Nephron progenitor cell (in vitro differentiated cells): ENCODE measurements around the gene GLTP.

Experiments used
- DNase-seq: peaks from one replicate; pipeline ENCODE4 v3.0.0; 2021
- H3K27ac Mint-ChIP-seq: 2 replicates; pipeline ENCODE4 v1.8.0; 2021; ENCODE audit warnings: mild to moderate bottlenecking, moderate library complexity, mixed read lengths
- H3K27me3 Mint-ChIP-seq: 2 replicates; pipeline ENCODE4 v1.8.0; 2021; ENCODE audit warnings: mild to moderate bottlenecking, low read depth, mixed read lengths; ENCODE audit not compliant: poor library complexity
- H3K36me3 Mint-ChIP-seq: 2 replicates; pipeline ENCODE4 v1.8.0; 2021; ENCODE audit warnings: low read depth, mixed read lengths
- H3K4me1 Mint-ChIP-seq: 2 replicates; pipeline ENCODE4 v1.8.0; 2021; ENCODE audit warnings: mixed read lengths
- H3K4me3 Mint-ChIP-seq: 2 replicates; pipeline ENCODE4 v1.8.0; 2021; ENCODE audit warnings: mild to moderate bottlenecking, moderate library complexity, mixed read lengths
- H3K9me3 Mint-ChIP-seq: 2 replicates; pipeline ENCODE4 v1.8.0; 2021; ENCODE audit warnings: mild to moderate bottlenecking, moderate library complexity, mixed read lengths
- CTCF ChIP-seq: fragments of 200-600 bp; sonication (generic); IDR thresholded peaks from 2 replicates; pipeline ENCODE4 v1.5.0; 2021; ENCODE audit warnings: antibody characterized with exemption

The GLTP gene

GRCh38 chr12:109879351-109880042 is 844 bp downstream of the GLTP start:
- TF ChIP-seq CTCF = no peak
- Mint-ChIP-seq H3K4me1 (peaks cover 55% of the 10 kb centered on the region), H3K9me3 (no peaks in the 10 kb centered on the region), H3K4me3 (peak overlapping the region; percentile 97), H3K27me3 (peaks cover 15% of the 10 kb centered on the region), H3K27ac (no peak overlapping the region), H3K36me3 (no peaks in the 10 kb centered on the region)
- DNase-seq = no peak

GRCh38 chr12:109878749-109879148 is 1.6 kb downstream of the GLTP start:
- Mint-ChIP-seq H3K27me3 (peaks cover 15% of the 10 kb centered on the region), H3K27ac (no peak overlapping the region), H3K4me3 (peak overlapping the region; percentile 97), H3K9me3 (no peaks in the 10 kb centered on the region), H3K4me1 (peaks cover 55% of the 10 kb centered on the region), H3K36me3 (no peaks in the 10 kb centered on the region)
- TF ChIP-seq CTCF = no peak
- no peak for DNase-seq

- Mint-ChIP-seq H3K36me3 (no peaks in the 10 kb centered on the region), H3K4me3 (peak overlapping the region; percentile 97), H3K27ac (no peak overlapping the region), H3K4me1 (peaks cover 55% of the 10 kb centered on the region), H3K9me3 (no peaks in the 10 kb centered on the region), H3K27me3 (peaks cover 15% of the 10 kb centered on the region)
- DNase-seq = no peak
- no peak for TF ChIP-seq CTCF
Measured at GRCh38 chr12:109878247-109878625, 2.1 kb downstream of the GLTP start.

GRCh38 chr12:109877504-109878246 is 2.7 kb downstream of the GLTP start:
- Mint-ChIP-seq H3K27me3 (peaks cover 18% of the 10 kb centered on the region), H3K27ac (no peak overlapping the region), H3K4me1 (peaks cover 55% of the 10 kb centered on the region), H3K36me3 (no peaks in the 10 kb centered on the region), H3K9me3 (no peaks in the 10 kb centered on the region), H3K4me3 (peak overlapping the region; percentile 97)
- DNase-seq = no peak
- no peak for TF ChIP-seq CTCF

- Mint-ChIP-seq H3K27ac (no peak overlapping the region), H3K9me3 (no peaks in the 10 kb centered on the region), H3K27me3 (peaks cover 11% of the 10 kb centered on the region), H3K4me1 (peaks cover 57% of the 10 kb centered on the region), H3K4me3 (no peak overlapping the region), H3K36me3 (no peaks in the 10 kb centered on the region)
- DNase-seq = no peak
- no peak for TF ChIP-seq CTCF
Measured at GRCh38 chr12:109876406-109876805, 3.9 kb downstream of the GLTP start.
